A673 (cell line): Measurements from ENCODE around the gene CPEB4. TPM values are rescaled to one million over a fixed set of nuclear protein-coding genes. Genes with fewer than 3 reads are reported as not detected.

Experiments used
- BruUV-seq: library from RNA; stranded (reverse); fragments of 400-500 nt; replicated peaks from 2 replicates; lab custom pipeline; 2021; lab: Mats Ljungman, UMichigan
- CTCF ChIA-PET: fragments of 300-600 bp; sonication (Branson Sonifier 250); formaldehyde crosslinking; loops from one replicate; lab custom pipeline; 2022; ENCODE audit warnings: antibody characterized with exemption; lab: Charles Lee
- POLR2A ChIA-PET: fragments of 300-600 bp; sonication (Branson Sonifier 250); formaldehyde crosslinking; loops from one replicate; lab custom pipeline; 2022; ENCODE audit warnings: antibody characterized with exemption; ENCODE audit not compliant: low non-redundant PET; lab: Charles Lee
- DNase-seq: peaks from one replicate; pipeline ENCODE4 v3.0.0-alpha.2; 2015; ENCODE audit warnings: low spot score
- H3K27ac ChIP-seq: fragments of 200-600 bp; sonication (generic); 2 replicates; pipeline ENCODE4 v1.5.1; 2016; ENCODE audit warnings: mixed run types, low read depth, mild to moderate bottlenecking, mixed read lengths, antibody characterized with exemption, low read length; ENCODE audit not compliant: poor library complexity, severe bottlenecking
- H3K27me3 ChIP-seq: fragments of 200-600 bp; sonication (generic); replicated peaks from 2 replicates; pipeline ENCODE4 v1.6.1; 2017; ENCODE audit warnings: mixed run types, low read depth, mild to moderate bottlenecking, mixed read lengths, antibody characterized with exemption, low read length; ENCODE audit not compliant: insufficient read depth, poor library complexity
- H3K36me3 ChIP-seq: fragments of 200-600 bp; sonication (generic); 2 replicates; pipeline ENCODE4 v1.6.1; 2016; ENCODE audit warnings: mixed run types, mild to moderate bottlenecking, mixed read lengths, antibody characterized with exemption, low read length; ENCODE audit not compliant: insufficient read depth, poor library complexity, severe bottlenecking
- H3K4me1 ChIP-seq: fragments of 200-600 bp; sonication (generic); 2 replicates; pipeline ENCODE4 v1.6.1; 2017; ENCODE audit warnings: mixed run types, mild to moderate bottlenecking, mixed read lengths, antibody characterized with exemption, low read length; ENCODE audit not compliant: insufficient read depth, poor library complexity, severe bottlenecking
- H3K4me3 ChIP-seq: fragments of 200-600 bp; sonication (generic); 2 replicates; pipeline ENCODE4 v1.5.1; 2016; ENCODE audit warnings: low read depth, mixed run types, mild to moderate bottlenecking, mixed read lengths, low read length; ENCODE audit not compliant: poor library complexity, severe bottlenecking
- H3K9me3 ChIP-seq: fragments of 200-600 bp; sonication (generic); 2 replicates; pipeline ENCODE4 v1.6.1; 2016; ENCODE audit warnings: mixed run types, low read depth, mild to moderate bottlenecking, mixed read lengths, antibody characterized with exemption, low read length; ENCODE audit not compliant: poor library complexity, severe bottlenecking
- EZH2 ChIP-seq: fragments of 200-600 bp; sonication (generic); IDR thresholded peaks from 2 replicates; pipeline ENCODE4 v1.6.1; 2017; ENCODE audit warnings: borderline replicate concordance, low read depth, mild to moderate bottlenecking, mixed read lengths, antibody characterized with exemption, low read length; ENCODE audit not compliant: poor library complexity, severe bottlenecking
- intact Hi-C: fragments of 100-400 bp; cut with micrococcal nuclease; formaldehyde crosslinking; loops from one replicate; pipeline ENCODE4 v1.10.0; 2022; ENCODE audit not compliant: unreplicated experiment
- total RNA-seq: library from RNA; stranded (reverse); gene quantifications from 2 replicates; pipeline ENCODE4 v1.2.3, GENCODE V29; 2021
- TF ChIP-seq, protein P1 (sequence below): fragments of 300-800, 200-600 bp; sonication (generic); conservative IDR thresholded peaks from 2 replicates; pipeline ENCODE4 v1.5.1; 2017; ENCODE audit warnings: low read depth, mild to moderate bottlenecking, antibody characterized with exemption, low read length, moderate library complexity, mixed read lengths

Gene CPEB4
- total RNA-seq, 1 experiment from 2014 or later, result 1.6 TPM

DNA sequence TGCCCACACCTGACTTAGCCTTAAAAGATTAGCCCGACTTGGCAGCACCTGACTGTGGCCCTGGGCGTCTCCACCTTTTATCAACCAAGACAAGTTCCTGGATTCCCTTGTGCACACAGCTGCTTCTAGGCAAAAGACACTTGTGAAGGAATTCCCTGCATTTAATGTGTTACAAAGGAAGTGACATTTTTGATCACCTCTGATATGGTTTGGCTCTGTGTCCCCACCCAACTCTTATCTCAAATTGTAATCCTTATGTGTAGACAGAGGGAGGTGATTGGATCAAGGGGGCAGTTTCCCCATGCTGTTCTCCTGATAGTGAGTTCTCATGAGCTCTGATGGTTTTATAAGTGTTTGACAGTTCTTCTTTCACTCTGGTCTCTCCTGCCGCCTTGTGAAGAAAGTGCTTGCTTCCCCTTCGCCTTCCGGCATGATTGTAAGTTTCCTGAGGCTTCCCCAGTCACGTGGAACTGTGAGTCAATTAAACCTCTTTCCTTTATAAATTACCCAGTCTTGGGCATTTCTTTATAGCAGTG is 2.6 kb upstream of the CPEB4 start:
- POLR2A ChIA-PET, result no interaction called here

DNA sequence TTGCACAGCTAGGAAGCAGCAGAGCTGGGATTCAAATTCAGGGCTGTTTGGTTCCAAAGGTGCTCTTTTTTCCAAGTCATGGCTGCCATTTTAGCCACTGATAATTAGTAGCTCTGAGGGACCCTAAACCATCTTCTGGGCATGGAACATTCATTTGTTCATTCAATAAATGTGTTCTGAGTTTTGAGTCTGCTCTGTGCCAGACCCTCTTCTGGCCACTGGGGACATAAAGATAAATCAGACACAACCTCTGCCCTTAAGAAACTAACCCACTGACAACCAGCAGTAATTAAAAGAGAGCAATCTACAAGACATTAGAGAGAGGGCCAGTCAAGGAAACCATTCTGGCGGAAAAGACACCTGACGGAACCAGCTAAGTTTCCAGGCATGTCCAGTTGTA is 2.0 kb upstream of the CPEB4 start:
- TF ChIP-seq, protein P1, sequence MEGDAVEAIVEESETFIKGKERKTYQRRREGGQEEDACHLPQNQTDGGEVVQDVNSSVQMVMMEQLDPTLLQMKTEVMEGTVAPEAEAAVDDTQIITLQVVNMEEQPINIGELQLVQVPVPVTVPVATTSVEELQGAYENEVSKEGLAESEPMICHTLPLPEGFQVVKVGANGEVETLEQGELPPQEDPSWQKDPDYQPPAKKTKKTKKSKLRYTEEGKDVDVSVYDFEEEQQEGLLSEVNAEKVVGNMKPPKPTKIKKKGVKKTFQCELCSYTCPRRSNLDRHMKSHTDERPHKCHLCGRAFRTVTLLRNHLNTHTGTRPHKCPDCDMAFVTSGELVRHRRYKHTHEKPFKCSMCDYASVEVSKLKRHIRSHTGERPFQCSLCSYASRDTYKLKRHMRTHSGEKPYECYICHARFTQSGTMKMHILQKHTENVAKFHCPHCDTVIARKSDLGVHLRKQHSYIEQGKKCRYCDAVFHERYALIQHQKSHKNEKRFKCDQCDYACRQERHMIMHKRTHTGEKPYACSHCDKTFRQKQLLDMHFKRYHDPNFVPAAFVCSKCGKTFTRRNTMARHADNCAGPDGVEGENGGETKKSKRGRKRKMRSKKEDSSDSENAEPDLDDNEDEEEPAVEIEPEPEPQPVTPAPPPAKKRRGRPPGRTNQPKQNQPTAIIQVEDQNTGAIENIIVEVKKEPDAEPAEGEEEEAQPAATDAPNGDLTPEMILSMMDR, result no peak
- no peak for TF ChIP-seq EZH2
- Histone ChIP-seq H3K4me1 (no peaks in the 10 kb centered on the region), H3K27ac (no peak overlapping the region), H3K4me3 (no peak overlapping the region), H3K27me3 (peaks cover 23% of the 10 kb centered on the region), H3K36me3 (no peaks in the 10 kb centered on the region), H3K9me3 (no peaks in the 10 kb centered on the region)
- DNase-seq, result no peak
- BruUV-seq, result no TSS peak
- POLR2A ChIA-PET, result no interaction called here
- CTCF ChIA-PET, result no interaction called here
- intact Hi-C loops, result no loop called here

More for the DNA sequence above, 2.6 kb upstream of the CPEB4 start:
- Histone ChIP-seq H3K4me3 (no peak overlapping the region), H3K27me3 (peaks cover 17% of the 10 kb centered on the region), H3K9me3 (no peaks in the 10 kb centered on the region), H3K27ac (no peak overlapping the region), H3K4me1 (no peaks in the 10 kb centered on the region), H3K36me3 (no peaks in the 10 kb centered on the region)
- CTCF ChIA-PET, result no interaction called here
- intact Hi-C loops, result no loop called here
- no TSS peak for BruUV-seq
- DNase-seq, result no peak
- TF ChIP-seq, protein P1, result no peak
- TF ChIP-seq EZH2, result no peak

DNA sequence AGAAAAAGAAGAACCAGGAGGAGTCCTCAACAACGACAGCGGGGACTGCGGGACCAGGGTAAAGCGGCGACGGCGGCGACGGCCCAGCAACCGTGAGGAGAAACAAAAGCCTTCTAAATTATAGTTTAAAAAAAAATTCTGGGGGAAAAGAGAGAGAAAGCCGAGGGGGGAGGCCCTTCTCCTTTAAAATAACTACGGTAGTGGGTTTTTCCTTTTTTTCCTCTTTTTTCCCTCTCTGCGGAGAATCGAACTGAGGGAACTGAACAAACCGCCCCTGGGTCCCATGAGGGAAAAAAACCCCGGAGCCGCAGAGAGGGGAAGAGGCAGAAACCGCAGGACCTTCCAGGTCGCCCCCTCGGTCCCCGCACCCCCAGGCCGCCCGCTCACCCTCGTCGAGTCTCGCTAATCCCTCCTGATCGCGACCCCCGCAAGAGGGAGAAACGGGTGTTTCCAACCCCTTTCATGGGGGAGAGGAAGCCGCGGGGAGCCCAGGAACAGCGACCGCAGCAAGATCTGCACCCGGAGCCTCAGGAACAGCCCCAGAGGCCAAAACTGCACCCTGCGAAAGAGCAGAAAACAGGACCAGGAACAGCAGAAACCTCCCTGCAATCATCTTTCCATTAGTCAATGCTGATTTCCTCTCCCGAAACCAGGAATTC is 453 bp downstream of the CPEB4 start:
- no TSS peak for BruUV-seq
- CTCF ChIA-PET, result no interaction called here

More for the DNA sequence above, 453 bp downstream of the CPEB4 start:
- Histone ChIP-seq H3K4me1 (no peaks in the 10 kb centered on the region), H3K9me3 (no peaks in the 10 kb centered on the region), H3K27ac (no peak overlapping the region), H3K27me3 (peaks cover 31% of the 10 kb centered on the region), H3K4me3 (peak overlapping the region; percentile 56), H3K36me3 (no peaks in the 10 kb centered on the region)
- POLR2A ChIA-PET, result interaction anchor here (0.8 kb wide), 1 partner anchor 317 kb away, joined by 6 read pairs; no protein-coding TSS in a partner anchor
- DNase-seq, result no peak
- no peak for TF ChIP-seq EZH2
- TF ChIP-seq, protein P1, result no peak
- intact Hi-C loops, result no loop called here
